ENCODE data around the gene THYN1.
"Not testable (repeated sequence)": the region's sequence is repeated elsewhere in the genome, so short reads cannot be mapped to it uniquely, and the experiment has no call there.

THYN1 gene

DNA sequence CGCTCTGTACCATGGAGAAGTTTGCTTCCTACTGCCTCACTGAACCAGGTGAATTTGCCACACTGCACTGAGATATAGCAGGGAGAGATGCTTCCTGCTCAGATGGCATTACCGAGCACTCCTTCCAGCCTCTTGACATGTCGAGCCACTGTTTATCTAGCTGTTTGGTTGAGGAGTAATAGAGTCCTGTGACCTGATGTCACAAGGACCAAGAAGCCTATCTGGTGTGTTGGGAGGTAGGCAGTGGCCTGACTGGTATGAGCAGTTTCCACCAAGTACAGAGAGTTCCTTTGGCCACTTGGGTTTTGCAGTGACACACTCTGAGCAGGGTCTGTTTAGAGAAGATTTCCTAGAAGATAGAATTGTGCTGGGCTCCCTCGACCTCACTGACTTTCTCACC is 5.4 kb upstream of the THYN1 start:
- H3K27me3 ChIP-seq (ENCODE audit: control insufficient read depth, insufficient read depth, low read length): no peaks in the 10 kb centered on the region
- peaks cover 61% of the 10 kb centered on the region for H3K36me3 ChIP-seq (ENCODE audit: control insufficient read depth, low read depth, low read length)
- no peaks in the 10 kb centered on the region for H3K4me1 ChIP-seq (ENCODE audit: control insufficient read depth, low read depth, low read length)
- no peak overlapping the region for H3K9ac ChIP-seq (ENCODE audit: low read length)
- no peak overlapping the region for H3K27ac ChIP-seq (ENCODE audit: low read length)
- no peak overlapping the region for H3K4me3 ChIP-seq (ENCODE audit: low read length)
- no peaks in the 10 kb centered on the region for H3K9me3 ChIP-seq (ENCODE audit: control insufficient read depth, low read depth, low read length)

DNA sequence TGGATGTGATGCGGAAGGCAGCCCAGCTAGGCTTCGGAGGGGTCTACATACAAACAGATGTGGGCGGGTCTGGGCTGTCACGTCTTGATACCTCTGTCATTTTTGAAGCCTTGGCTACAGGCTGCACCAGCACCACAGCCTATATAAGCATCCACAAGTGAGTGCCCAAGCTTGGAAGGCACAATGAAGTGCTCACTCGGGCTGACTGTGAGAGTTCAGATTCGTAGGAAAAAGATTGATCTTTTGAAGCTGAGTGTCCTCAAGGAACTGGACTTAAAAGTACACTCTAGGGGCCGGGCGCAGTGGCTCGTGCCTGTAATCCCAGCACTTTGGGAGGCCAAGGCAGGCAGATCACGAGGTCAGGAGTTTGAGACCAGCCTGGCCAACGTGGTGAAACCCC is 3.9 kb upstream of the THYN1 start:
- Histone ChIP-seq H3K27ac (ENCODE audit: low read length) (no peak overlapping the region), H3K9ac (ENCODE audit: low read length) (no peak overlapping the region), H3K36me3 (ENCODE audit: control insufficient read depth, low read depth, low read length) (peaks cover 46% of the 10 kb centered on the region), H3K9me3 (ENCODE audit: control insufficient read depth, low read depth, low read length) (no peaks in the 10 kb centered on the region), H3K27me3 (ENCODE audit: control insufficient read depth, insufficient read depth, low read length) (no peaks in the 10 kb centered on the region), H3K4me3 (ENCODE audit: low read length) (no peak overlapping the region), H3K4me1 (ENCODE audit: control insufficient read depth, low read depth, low read length) (peaks cover 4% of the 10 kb centered on the region)

DNA sequence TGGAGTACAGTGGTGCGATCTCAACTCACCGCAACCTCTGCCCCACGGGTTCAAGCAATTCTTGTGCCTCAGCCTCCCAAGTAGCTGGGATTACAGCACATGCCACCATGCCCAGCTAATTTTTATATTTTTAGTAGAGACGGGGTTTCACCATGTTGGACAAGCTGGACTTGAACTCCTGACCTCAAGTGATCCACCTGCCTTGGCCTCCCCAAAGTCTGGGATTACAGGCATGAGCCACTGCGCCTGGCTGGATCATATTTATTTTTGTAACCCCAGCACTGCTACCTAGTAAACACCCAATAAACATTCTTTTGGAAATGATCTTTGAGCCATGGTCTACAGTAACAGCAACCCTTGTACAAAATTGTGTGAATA is 2.0 kb upstream of the THYN1 start:
- Histone ChIP-seq H3K4me1 (ENCODE audit: control insufficient read depth, low read depth, low read length) (peaks cover 12% of the 10 kb centered on the region), H3K36me3 (ENCODE audit: control insufficient read depth, low read depth, low read length) (peaks cover 37% of the 10 kb centered on the region)
- H3K27me3 ChIP-seq (ENCODE audit: control insufficient read depth, insufficient read depth, low read length); H3K27ac ChIP-seq (ENCODE audit: low read length); H3K9me3 ChIP-seq (ENCODE audit: control insufficient read depth, low read depth, low read length); H3K9ac ChIP-seq (ENCODE audit: low read length); H3K4me3 ChIP-seq (ENCODE audit: low read length): not testable (repeated sequence)

DNA sequence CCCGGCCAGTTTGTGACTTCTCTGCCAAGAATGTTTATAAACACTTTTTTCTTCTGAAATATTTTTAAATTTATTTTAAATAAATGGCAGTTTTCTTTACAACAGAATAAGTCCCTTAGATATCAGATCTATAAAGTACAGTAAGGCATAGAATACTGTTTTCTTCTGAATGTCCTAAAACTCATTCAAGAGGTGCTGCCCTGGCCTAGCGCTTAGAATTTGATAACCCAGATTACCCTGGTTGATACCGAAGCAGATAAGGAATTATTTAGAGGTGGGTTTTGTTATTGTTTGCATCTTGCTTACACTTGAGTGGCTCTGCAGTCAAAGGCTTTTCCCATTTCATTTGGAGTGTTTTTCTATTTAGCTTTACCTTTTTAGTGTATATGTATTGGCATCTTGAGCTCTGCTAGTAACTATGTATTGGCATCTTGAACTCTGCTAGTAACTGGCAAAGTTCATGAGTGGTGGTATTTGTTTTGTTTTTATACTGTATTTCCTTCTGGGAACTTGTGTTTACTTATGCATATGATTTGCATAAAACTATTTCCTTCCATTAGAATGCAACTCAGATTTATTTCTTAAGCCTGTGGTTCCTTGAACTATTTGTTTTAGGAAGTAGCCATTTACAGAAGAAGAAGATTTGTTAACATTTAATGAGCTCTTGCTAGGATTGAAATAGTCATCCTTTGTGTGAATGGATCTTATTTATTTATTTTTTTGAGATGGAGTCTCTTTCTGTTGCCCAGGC is 1.5 kb upstream of the THYN1 start:
- Histone ChIP-seq H3K27me3 (ENCODE audit: control insufficient read depth, insufficient read depth, low read length) (no peaks in the 10 kb centered on the region), H3K9me3 (ENCODE audit: control insufficient read depth, low read depth, low read length) (no peaks in the 10 kb centered on the region), H3K9ac (ENCODE audit: low read length) (no peak overlapping the region), H3K27ac (ENCODE audit: low read length) (no peak overlapping the region), H3K4me1 (ENCODE audit: control insufficient read depth, low read depth, low read length) (peaks cover 12% of the 10 kb centered on the region), H3K36me3 (ENCODE audit: control insufficient read depth, low read depth, low read length) (peaks cover 37% of the 10 kb centered on the region), H3K4me3 (ENCODE audit: low read length) (peak overlapping the region; percentile 89)

- peaks cover 40% of the 10 kb centered on the region for H3K36me3 ChIP-seq (ENCODE audit: control insufficient read depth, low read depth, low read length)
- H3K27me3 ChIP-seq (ENCODE audit: control insufficient read depth, insufficient read depth, low read length): no peaks in the 10 kb centered on the region
- H3K27ac ChIP-seq (ENCODE audit: low read length): no peak overlapping the region
- H3K4me1 ChIP-seq (ENCODE audit: control insufficient read depth, low read depth, low read length): peaks cover 12% of the 10 kb centered on the region
- peak overlapping the region; percentile 60 for H3K9ac ChIP-seq (ENCODE audit: low read length)
- no peaks in the 10 kb centered on the region for H3K9me3 ChIP-seq (ENCODE audit: control insufficient read depth, low read depth, low read length)
- peak overlapping the region; percentile 89 for H3K4me3 ChIP-seq (ENCODE audit: low read length)
Observed at GRCh38 chr11:134252346-134253187, 585 bp downstream of the THYN1 start.

GRCh38 chr11:134250675-134251074 is 2.5 kb downstream of the THYN1 start:
- Histone ChIP-seq H3K27ac (ENCODE audit: low read length) (no peak overlapping the region), H3K36me3 (ENCODE audit: control insufficient read depth, low read depth, low read length) (peaks cover 39% of the 10 kb centered on the region), H3K9me3 (ENCODE audit: control insufficient read depth, low read depth, low read length) (no peaks in the 10 kb centered on the region), H3K4me1 (ENCODE audit: control insufficient read depth, low read depth, low read length) (peaks cover 12% of the 10 kb centered on the region), H3K27me3 (ENCODE audit: control insufficient read depth, insufficient read depth, low read length) (no peaks in the 10 kb centered on the region), H3K9ac (ENCODE audit: low read length) (no peak overlapping the region), H3K4me3 (ENCODE audit: low read length) (no peak overlapping the region)

GRCh38 chr11:134250246-134250645 is 2.9 kb downstream of the THYN1 start:
- Histone ChIP-seq H3K27me3 (ENCODE audit: control insufficient read depth, insufficient read depth, low read length) (no peaks in the 10 kb centered on the region), H3K36me3 (ENCODE audit: control insufficient read depth, low read depth, low read length) (peaks cover 39% of the 10 kb centered on the region), H3K9me3 (ENCODE audit: control insufficient read depth, low read depth, low read length) (no peaks in the 10 kb centered on the region), H3K9ac (ENCODE audit: low read length) (no peak overlapping the region), H3K4me1 (ENCODE audit: control insufficient read depth, low read depth, low read length) (peaks cover 12% of the 10 kb centered on the region), H3K27ac (ENCODE audit: low read length) (no peak overlapping the region), H3K4me3 (ENCODE audit: low read length) (no peak overlapping the region)

GRCh38 chr11:134248910-134249480 is 4.2 kb downstream of the THYN1 start:
- Histone ChIP-seq H3K4me1 (ENCODE audit: control insufficient read depth, low read depth, low read length) (peaks cover 12% of the 10 kb centered on the region), H3K9me3 (ENCODE audit: control insufficient read depth, low read depth, low read length) (no peaks in the 10 kb centered on the region), H3K27me3 (ENCODE audit: control insufficient read depth, insufficient read depth, low read length) (no peaks in the 10 kb centered on the region), H3K9ac (ENCODE audit: low read length) (no peak overlapping the region), H3K27ac (ENCODE audit: low read length) (no peak overlapping the region), H3K4me3 (ENCODE audit: low read length) (no peak overlapping the region), H3K36me3 (ENCODE audit: control insufficient read depth, low read depth, low read length) (peaks cover 43% of the 10 kb centered on the region)

- no peaks in the 10 kb centered on the region for H3K9me3 ChIP-seq (ENCODE audit: control insufficient read depth, low read depth, low read length)
- peaks cover 4% of the 10 kb centered on the region for H3K4me1 ChIP-seq (ENCODE audit: control insufficient read depth, low read depth, low read length)
- peaks cover 50% of the 10 kb centered on the region for H3K36me3 ChIP-seq (ENCODE audit: control insufficient read depth, low read depth, low read length)
- H3K27me3 ChIP-seq (ENCODE audit: control insufficient read depth, insufficient read depth, low read length): no peaks in the 10 kb centered on the region
- H3K27ac ChIP-seq (ENCODE audit: low read length): no peak overlapping the region
- H3K9ac ChIP-seq (ENCODE audit: low read length): no peak overlapping the region
- H3K4me3 ChIP-seq (ENCODE audit: low read length): no peak overlapping the region
Observed at GRCh38 chr11:134246678-134247077, 6.5 kb downstream of the THYN1 start.

GRCh38 chr11:134246100-134246499 is 7.1 kb downstream of the THYN1 start:
- H3K27ac ChIP-seq (ENCODE audit: low read length): no peak overlapping the region
- H3K9ac ChIP-seq (ENCODE audit: low read length): no peak overlapping the region
- peaks cover 48% of the 10 kb centered on the region for H3K36me3 ChIP-seq (ENCODE audit: control insufficient read depth, low read depth, low read length)

DNA sequence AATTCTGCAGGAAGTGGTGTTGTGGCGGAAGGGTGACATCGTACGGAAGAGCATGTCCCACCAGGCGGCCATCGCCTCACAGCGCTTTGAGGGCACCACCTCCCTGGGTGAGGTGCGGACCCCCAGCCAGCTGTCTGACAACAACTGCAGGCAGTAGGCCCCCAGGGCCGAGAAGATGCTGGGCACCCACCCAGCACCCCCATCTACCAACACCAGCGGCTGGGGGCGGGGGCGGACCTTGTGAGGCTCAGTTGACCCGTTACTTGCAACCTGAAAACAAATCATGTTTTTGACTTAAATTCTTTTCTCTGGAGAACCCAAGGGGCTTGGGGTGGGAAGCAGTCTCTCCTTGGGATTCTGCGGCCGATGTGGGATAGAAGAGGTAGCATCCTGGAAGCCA is 7.7 kb downstream of the THYN1 start:
- Histone ChIP-seq H3K36me3 (ENCODE audit: control insufficient read depth, low read depth, low read length) (peaks cover 43% of the 10 kb centered on the region), H3K27me3 (ENCODE audit: control insufficient read depth, insufficient read depth, low read length) (no peaks in the 10 kb centered on the region), H3K9ac (ENCODE audit: low read length) (no peak overlapping the region), H3K4me3 (ENCODE audit: low read length) (no peak overlapping the region), H3K4me1 (ENCODE audit: control insufficient read depth, low read depth, low read length) (no peaks in the 10 kb centered on the region), H3K9me3 (ENCODE audit: control insufficient read depth, low read depth, low read length) (no peaks in the 10 kb centered on the region), H3K27ac (ENCODE audit: low read length) (no peak overlapping the region)

More at GRCh38 chr11:134246100-134246499, 7.1 kb downstream of the THYN1 start:
- no peaks in the 10 kb centered on the region for H3K27me3 ChIP-seq (ENCODE audit: control insufficient read depth, insufficient read depth, low read length)
- no peaks in the 10 kb centered on the region for H3K4me1 ChIP-seq (ENCODE audit: control insufficient read depth, low read depth, low read length)
- H3K4me3 ChIP-seq (ENCODE audit: low read length): no peak overlapping the region
- H3K9me3 ChIP-seq (ENCODE audit: control insufficient read depth, low read depth, low read length): no peaks in the 10 kb centered on the region

Data from iPS-18a (cell line).